Upper lobe of right lung (tissue), 1 donor: Measurements from ENCODE around the gene PPAN. TPM values are rescaled to one million over a fixed set of nuclear protein-coding genes. Genes with fewer than 3 reads are reported as not detected.
A peak's percentile ranks its signal among the peaks of the same experiment; 100 is the strongest.

Experiments used
- ATAC-seq: fragments of 200-7000 bp; cut with Tn5 transposase; one replicate; pipeline ENCODE4 v1.9.1; 2020; ENCODE audit warnings: mild to moderate bottlenecking, moderate library complexity
- DNase-seq: peaks from one replicate; pipeline ENCODE4 v3.0.0-alpha.2; 2020
- H3K27ac ChIP-seq: fragments of 200-600 bp; one replicate; pipeline ENCODE4 v1.8.0; 2022
- H3K27me3 ChIP-seq: fragments of 200-600 bp; one replicate; pipeline ENCODE4 v1.8.0; 2022; ENCODE audit warnings: mild to moderate bottlenecking
- H3K36me3 ChIP-seq: fragments of 200-600 bp; one replicate; pipeline ENCODE4 v1.8.0; 2022
- H3K4me1 ChIP-seq: fragments of 200-600 bp; one replicate; pipeline ENCODE4 v1.8.0; 2022
- H3K4me3 ChIP-seq: fragments of 200-600 bp; one replicate; pipeline ENCODE4 v1.8.0; 2022; ENCODE audit warnings: mild to moderate bottlenecking
- H3K9me3 ChIP-seq: fragments of 200-600 bp; one replicate; pipeline ENCODE4 v1.8.0; 2022
- CTCF ChIP-seq: fragments of 200-600 bp; IDR thresholded peaks from one replicate; pipeline ENCODE4 v1.8.0; 2022; ENCODE audit warnings: antibody characterized with exemption
- intact Hi-C: fragments of 100-400 bp; cut with DNase I; formaldehyde crosslinking; loops from one replicate; pipeline ENCODE4 v1.11.0; 2022
- total RNA-seq: library from RNA; stranded (reverse); fragmentation: NEBNext Ultra II Directional; extraction: Animal tissue kit (Norgen Biotek cat#: 25700); gene quantifications from one replicate; pipeline ENCODE4 v1.2.1, GENCODE V29; 2021
- donor health status: DM: no; HTN: yes; CAD: no; lungs with severe emphysema.

Gene PPAN
- total RNA-seq, 1 donor from 2014 or later = 35.2 TPM

GRCh38 chr19:10113592-10113963 lies 7.4 kb downstream of the PPAN start:
- Histone ChIP-seq H3K27ac (no peak overlapping the region), H3K4me1 (peaks cover 22% of the 10 kb centered on the region), H3K36me3 (peaks cover 74% of the 10 kb centered on the region), H3K4me3 (no peak overlapping the region), H3K27me3 (no peaks in the 10 kb centered on the region), H3K9me3 (no peaks in the 10 kb centered on the region)
- no peak for ATAC-seq
- intact Hi-C loops = no loop called here
- no peak for TF ChIP-seq CTCF
- peak; percentile 65 for DNase-seq

GRCh38 chr19:10113964-10114650 lies 7.9 kb downstream of the PPAN start:
- intact Hi-C loops = no loop called here
- peaks cover 22% of the 10 kb centered on the region for H3K4me1 ChIP-seq
- H3K4me3 ChIP-seq = no peak overlapping the region
- no peak for TF ChIP-seq CTCF
- DNase-seq (no peak), ATAC-seq (no peak)
- no peaks in the 10 kb centered on the region for H3K27me3 ChIP-seq
- peaks cover 69% of the 10 kb centered on the region for H3K36me3 ChIP-seq
- H3K9me3 ChIP-seq = no peaks in the 10 kb centered on the region
- no peak overlapping the region for H3K27ac ChIP-seq

- DNase-seq = peak; percentile 67
- intact Hi-C loops = no loop called here
- Histone ChIP-seq H3K27ac (no peak overlapping the region), H3K27me3 (no peaks in the 10 kb centered on the region), H3K9me3 (no peaks in the 10 kb centered on the region), H3K36me3 (peaks cover 62% of the 10 kb centered on the region), H3K4me3 (no peak overlapping the region), H3K4me1 (peaks cover 22% of the 10 kb centered on the region)
- TF ChIP-seq CTCF = no peak
- no peak for ATAC-seq
Measured at GRCh38 chr19:10114651-10115391, 8.7 kb downstream of the PPAN start.

- H3K9me3 ChIP-seq = no peaks in the 10 kb centered on the region
- intact Hi-C loops = no loop called here
- peaks cover 22% of the 10 kb centered on the region for H3K4me1 ChIP-seq
- no peak for DNase-seq
- H3K27me3 ChIP-seq = no peaks in the 10 kb centered on the region
- no peak overlapping the region for H3K4me3 ChIP-seq
- peaks cover 55% of the 10 kb centered on the region for H3K36me3 ChIP-seq
- H3K27ac ChIP-seq = no peak overlapping the region
- ATAC-seq = no peak
- TF ChIP-seq CTCF = no peak
Measured at GRCh38 chr19:10115392-10116084, 9.4 kb downstream of the PPAN start.

- DNase-seq = no peak
- H3K4me1 ChIP-seq = peaks cover 17% of the 10 kb centered on the region
- ATAC-seq = no peak
- no peaks in the 10 kb centered on the region for H3K9me3 ChIP-seq
- H3K27me3 ChIP-seq = no peaks in the 10 kb centered on the region
- no peak for TF ChIP-seq CTCF
- H3K27ac ChIP-seq = no peak overlapping the region
- intact Hi-C loops = no loop called here
- H3K4me3 ChIP-seq = no peak overlapping the region
- H3K36me3 ChIP-seq = peaks cover 48% of the 10 kb centered on the region
Measured at GRCh38 chr19:10116085-10116865, 10.1 kb downstream of the PPAN start.
